ENCODE results near the gene CRTC2.

Gene CRTC2

DNA sequence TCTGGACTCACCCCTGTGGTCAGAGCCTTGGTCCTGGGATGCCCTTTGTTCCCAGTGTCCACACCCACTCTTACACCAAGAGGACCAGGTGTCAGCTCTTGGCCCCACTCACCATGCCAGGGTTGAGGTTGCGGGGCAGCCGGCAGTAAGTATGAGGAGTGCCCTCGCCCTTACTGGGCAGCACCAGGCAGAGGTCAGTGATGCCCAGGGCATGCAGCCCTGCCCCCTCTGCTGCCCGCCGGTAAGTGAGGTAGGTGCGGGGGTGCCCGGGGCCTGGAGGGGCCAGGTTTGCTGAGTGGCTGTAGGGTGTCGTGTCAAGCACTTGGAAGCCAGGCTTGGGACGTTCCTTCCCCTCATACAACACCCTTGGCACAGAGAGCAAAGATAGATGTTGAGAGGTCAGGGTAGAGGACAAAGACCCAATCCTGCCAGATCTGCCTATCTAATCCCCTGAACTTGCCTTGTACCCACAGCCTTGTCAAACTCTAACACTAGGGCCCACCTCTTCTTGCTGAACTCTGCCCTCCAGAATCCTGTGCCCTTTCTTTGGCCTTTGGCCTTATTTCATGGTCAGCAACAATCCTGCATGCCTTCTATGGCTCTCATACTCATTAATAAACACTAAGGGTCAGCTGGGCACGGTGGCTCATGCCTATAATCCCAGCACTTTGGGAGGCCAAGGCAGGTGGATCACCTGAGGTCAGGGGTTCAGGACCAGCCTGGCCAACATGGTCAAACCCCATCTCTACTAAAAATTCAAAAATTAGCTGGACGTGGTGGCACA is 15.5 kb downstream of the CRTC2 start:
- POLR2A ChIA-PET: interaction anchor here (0.6 kb wide), 1 partner anchor 51 kb away, joined by 4 read pairs; no protein-coding TSS in a partner anchor
- TF ChIP-seq, protein P1, sequence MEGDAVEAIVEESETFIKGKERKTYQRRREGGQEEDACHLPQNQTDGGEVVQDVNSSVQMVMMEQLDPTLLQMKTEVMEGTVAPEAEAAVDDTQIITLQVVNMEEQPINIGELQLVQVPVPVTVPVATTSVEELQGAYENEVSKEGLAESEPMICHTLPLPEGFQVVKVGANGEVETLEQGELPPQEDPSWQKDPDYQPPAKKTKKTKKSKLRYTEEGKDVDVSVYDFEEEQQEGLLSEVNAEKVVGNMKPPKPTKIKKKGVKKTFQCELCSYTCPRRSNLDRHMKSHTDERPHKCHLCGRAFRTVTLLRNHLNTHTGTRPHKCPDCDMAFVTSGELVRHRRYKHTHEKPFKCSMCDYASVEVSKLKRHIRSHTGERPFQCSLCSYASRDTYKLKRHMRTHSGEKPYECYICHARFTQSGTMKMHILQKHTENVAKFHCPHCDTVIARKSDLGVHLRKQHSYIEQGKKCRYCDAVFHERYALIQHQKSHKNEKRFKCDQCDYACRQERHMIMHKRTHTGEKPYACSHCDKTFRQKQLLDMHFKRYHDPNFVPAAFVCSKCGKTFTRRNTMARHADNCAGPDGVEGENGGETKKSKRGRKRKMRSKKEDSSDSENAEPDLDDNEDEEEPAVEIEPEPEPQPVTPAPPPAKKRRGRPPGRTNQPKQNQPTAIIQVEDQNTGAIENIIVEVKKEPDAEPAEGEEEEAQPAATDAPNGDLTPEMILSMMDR (IDR thresholded peaks at IDR 0.05; ENCODE audit: insufficient read depth, low read length, missing control alignments): no peak
- H3K4me3 ChIP-seq (ENCODE audit: low read depth, low read length): no peak overlapping the region
- DNase-seq (ENCODE audit: low read depth, low spot score): no peak
- CTCF ChIA-PET: interaction anchor here (0.5 to 4.3 kb wide), 5 partner anchors 10 to 432 kb away, joined by 3 to 83 read pairs (median 8); partner anchors contain the start of genes CREB3L4, CRTC2 and RAB13

- ChIA-PET POLR2A (interaction anchor here (1.4 kb wide), 1 partner anchor 14 kb away, joined by 5 read pairs; no protein-coding TSS in a partner anchor), CTCF (interaction anchor here (1.3 kb wide), 1 partner anchor 11 kb away, joined by 4 read pairs; no protein-coding TSS in a partner anchor)
- no peak for DNase-seq (ENCODE audit: low read depth, low spot score)
- TF ChIP-seq, protein P1 (IDR thresholded peaks at IDR 0.05; ENCODE audit: insufficient read depth, low read length, missing control alignments): no peak
- H3K4me3 ChIP-seq (ENCODE audit: low read depth, low read length): no peak overlapping the region
These were observed 16.3 kb downstream of the CRTC2 start for GRCh38 chr1:153941826-153942725.

- POLR2A ChIA-PET: interaction anchor here (1.4 to 2.1 kb wide), 2 partner anchors 12 to 17 kb away, joined by 5 to 6 read pairs; partner anchors contain the start of gene GATAD2B
- TF ChIP-seq, protein P1 (IDR thresholded peaks at IDR 0.05; ENCODE audit: insufficient read depth, low read length, missing control alignments): no peak
- CTCF ChIA-PET: interaction anchor here (1.1 to 2.3 kb wide), 5 partner anchors 10 to 113 kb away, joined by 3 to 6 read pairs (median 4); partner anchors contain the start of gene JTB
- no peak overlapping the region for H3K4me3 ChIP-seq (ENCODE audit: low read depth, low read length)
- no peak for DNase-seq (ENCODE audit: low read depth, low spot score)
These were observed 17.7 kb downstream of the CRTC2 start for GRCh38 chr1:153940756-153941155.

GRCh38 chr1:153939476-153939875 is 18.9 kb downstream of the CRTC2 start:
- ChIA-PET CTCF (interaction anchor here (0.9 to 2.3 kb wide), 6 partner anchors 10 to 141 kb away, joined by 3 to 6 read pairs (median 4); partner anchors contain the start of gene JTB), POLR2A (interaction anchor here (2.1 kb wide), 1 partner anchor 16 kb away, joined by 6 read pairs; the partner anchor contains the start of gene GATAD2B)
- H3K4me3 ChIP-seq (ENCODE audit: low read depth, low read length): no peak overlapping the region
- TF ChIP-seq, protein P1 (IDR thresholded peaks at IDR 0.05; ENCODE audit: insufficient read depth, low read length, missing control alignments): no peak
- no peak for DNase-seq (ENCODE audit: low read depth, low spot score)

GRCh38 chr1:153938996-153939395 is 19.4 kb downstream of the CRTC2 start:
- ChIA-PET CTCF (interaction anchor here (1.3 to 1.5 kb wide), 2 partner anchors 9 to 19 kb away, joined by 3 to 5 read pairs; no protein-coding TSS in a partner anchor), POLR2A (interaction anchor here (2.1 kb wide), 1 partner anchor 16 kb away, joined by 6 read pairs; the partner anchor contains the start of gene GATAD2B)
- H3K4me3 ChIP-seq (ENCODE audit: low read depth, low read length): no peak overlapping the region
- TF ChIP-seq, protein P1 (IDR thresholded peaks at IDR 0.05; ENCODE audit: insufficient read depth, low read length, missing control alignments): no peak
- DNase-seq (ENCODE audit: low read depth, low spot score): no peak
